H9 (cell line): ENCODE results near the gene C21orf58. TPM values are rescaled to one million over a fixed set of nuclear protein-coding genes. Genes with fewer than 3 reads are reported as not detected.

ENCODE experiments used
- DNase-seq: peaks from one replicate; pipeline ENCODE4 v3.0.0-alpha.2; 2017
- H2AFZ ChIP-seq: one replicate; pipeline ENCODE4 v1.6.1; 2013; ENCODE audit warnings: mild to moderate bottlenecking, low read length, control low read depth, moderate library complexity
- H2AK5ac ChIP-seq: 2 replicates; pipeline ENCODE4 v1.6.1; 2013; ENCODE audit warnings: low read length, control low read depth, mixed read lengths; ENCODE audit not compliant: insufficient read length
- H2BK120ac ChIP-seq: one replicate; pipeline ENCODE4 v1.6.1; 2013; ENCODE audit warnings: low read depth, mild to moderate bottlenecking, low read length, control low read depth, inconsistent platforms; ENCODE audit not compliant: poor library complexity, severe bottlenecking
- H2BK12ac ChIP-seq: 2 replicates; pipeline ENCODE4 v1.6.1; 2013; ENCODE audit warnings: low read length, control low read depth, mixed read lengths, low read depth; ENCODE audit not compliant: insufficient read length
- H2BK15ac ChIP-seq: 2 replicates; pipeline ENCODE4 v1.6.1; 2013; ENCODE audit warnings: low read depth, low read length, control low read depth
- H2BK20ac ChIP-seq: one replicate; pipeline ENCODE4 v1.6.1; 2013; ENCODE audit warnings: low read depth, mild to moderate bottlenecking, low read length, control low read depth, inconsistent platforms; ENCODE audit not compliant: poor library complexity, severe bottlenecking
- H2BK5ac ChIP-seq: 2 replicates; pipeline ENCODE4 v1.6.1; 2013; ENCODE audit warnings: low read length, control low read depth, mixed read lengths; ENCODE audit not compliant: insufficient read length
- H3K14ac ChIP-seq: 2 replicates; pipeline ENCODE4 v1.6.1; 2013; ENCODE audit warnings: low read length, control low read depth; ENCODE audit not compliant: insufficient read depth
- H3K18ac ChIP-seq: 2 replicates; pipeline ENCODE4 v1.6.1; 2013; ENCODE audit warnings: low read depth, mild to moderate bottlenecking, mixed read lengths, low read length, control low read depth; ENCODE audit not compliant: insufficient read length
- H3K23ac ChIP-seq: 2 replicates; pipeline ENCODE4 v1.6.1; 2013; ENCODE audit warnings: low read length, control low read depth, mixed read lengths, low read depth; ENCODE audit not compliant: insufficient read length
- H3K23me2 ChIP-seq: 2 replicates; pipeline ENCODE4 v1.6.1; 2013; ENCODE audit warnings: low read depth, mild to moderate bottlenecking, mixed read lengths, low read length, control low read depth; ENCODE audit not compliant: insufficient read length, poor library complexity, severe bottlenecking
- H3K27ac ChIP-seq: 2 replicates; pipeline ENCODE4 v1.5.1; 2013; ENCODE audit warnings: low read length, control low read depth, mixed read lengths, low read depth; ENCODE audit not compliant: insufficient read length
- H3K27me3 ChIP-seq: 2 replicates; pipeline ENCODE4 v1.6.1; 2013; ENCODE audit warnings: low read length, control low read depth, inconsistent platforms; ENCODE audit not compliant: insufficient read depth
- H3K4ac ChIP-seq: 2 replicates; pipeline ENCODE4 v1.6.1; 2013; ENCODE audit warnings: low read depth, mild to moderate bottlenecking, control low read depth, inconsistent platforms, low read length, moderate library complexity
- H3K4me1 ChIP-seq: 2 replicates; pipeline ENCODE4 v1.6.1; 2013; ENCODE audit warnings: low read length, control low read depth, inconsistent platforms; ENCODE audit not compliant: insufficient read depth
- H3K4me2 ChIP-seq: 2 replicates; pipeline ENCODE4 v1.6.1; 2013; ENCODE audit warnings: low read length, control low read depth, mixed read lengths; ENCODE audit not compliant: insufficient read length, insufficient read depth
- H3K56ac ChIP-seq: 2 replicates; pipeline ENCODE4 v1.6.1; 2013; ENCODE audit warnings: low read depth, mild to moderate bottlenecking, mixed read lengths, low read length, control low read depth; ENCODE audit not compliant: insufficient read length
- H3K79me1 ChIP-seq: 2 replicates; pipeline ENCODE4 v1.6.1; 2013; ENCODE audit warnings: low read depth, mild to moderate bottlenecking, moderate library complexity, low read length, control low read depth, inconsistent platforms; ENCODE audit not compliant: insufficient read depth, poor library complexity, severe bottlenecking
- H3K79me2 ChIP-seq: 2 replicates; pipeline ENCODE4 v1.6.1; 2013; ENCODE audit warnings: low read length, control low read depth, inconsistent platforms; ENCODE audit not compliant: insufficient read depth
- H3K9ac ChIP-seq: 2 replicates; pipeline ENCODE4 v1.6.1; 2013; ENCODE audit warnings: low read length, control low read depth, mixed read lengths; ENCODE audit not compliant: insufficient read length; ENCODE audit errors: extremely low read depth
- H3K9me3 ChIP-seq: one replicate; pipeline ENCODE4 v1.6.1; 2013; ENCODE audit warnings: low read depth, low read length, inconsistent platforms; ENCODE audit not compliant: control insufficient read depth
- H3T11ph ChIP-seq: one replicate; pipeline ENCODE4 v1.6.1; 2013; ENCODE audit warnings: mild to moderate bottlenecking, low read length, control low read depth, inconsistent platforms
- H4K20me1 ChIP-seq: one replicate; pipeline ENCODE4 v1.6.1; 2013; ENCODE audit not compliant: control insufficient read depth, insufficient read length, insufficient read depth
- H4K5ac ChIP-seq: 2 replicates; pipeline ENCODE4 v1.6.1; 2013; ENCODE audit warnings: low read depth, mild to moderate bottlenecking, mixed read lengths, low read length, control low read depth; ENCODE audit not compliant: insufficient read length
- H4K8ac ChIP-seq: replicated peaks from 2 replicates; pipeline ENCODE4 v1.6.1; 2013; ENCODE audit warnings: low read length, control low read depth, mixed read lengths, low read depth; ENCODE audit not compliant: insufficient read length
- H4K91ac ChIP-seq: 2 replicates; pipeline ENCODE4 v1.6.1; 2013; ENCODE audit warnings: low read depth, mild to moderate bottlenecking, moderate library complexity, mixed read lengths, low read length, control low read depth; ENCODE audit not compliant: insufficient read length
- H3K27ac Mint-ChIP-seq, 3 experiments: 2 replicates in 2 of 3; 3 replicates in 1 of 3; pipeline ENCODE4 v1.8.0; 2020 to 2021; ENCODE audit warnings: mixed read lengths in 3 of 3, mild to moderate bottlenecking in 1 of 3, moderate library complexity in 1 of 3
- H3K27me3 Mint-ChIP-seq: 2 replicates; pipeline ENCODE4 v1.8.0; 2021; ENCODE audit warnings: low read depth, mild to moderate bottlenecking, moderate library complexity, mixed read lengths
- H3K36me3 Mint-ChIP-seq, 3 experiments: 2 replicates in 2 of 3; 3 replicates in 1 of 3; pipeline ENCODE4 v1.8.0; 2020 to 2021; ENCODE audit warnings: low read depth in 3 of 3, mixed read lengths in 3 of 3; ENCODE audit not compliant: insufficient read depth in 1 of 3
- H3K4me1 Mint-ChIP-seq, 2 experiments: 2 replicates each; pipeline ENCODE4 v1.8.0; 2020; ENCODE audit warnings: mixed read lengths in 2 of 2
- H3K4me3 Mint-ChIP-seq, 2 experiments: 2 replicates in 1 of 2; 3 replicates in 1 of 2; pipeline ENCODE4 v1.8.0; 2020 to 2021; ENCODE audit warnings: mild to moderate bottlenecking in 2 of 2, mixed read lengths in 2 of 2, moderate library complexity in 1 of 2
- H3K9me3 Mint-ChIP-seq, 2 experiments: 2 replicates in 1 of 2; 3 replicates in 1 of 2; pipeline ENCODE4 v1.8.0; 2020; ENCODE audit warnings: mild to moderate bottlenecking in 2 of 2, mixed read lengths in 2 of 2, moderate library complexity in 1 of 2
- CTCF ChIP-seq: fragments of 200-600 bp; sonication (generic); conservative IDR thresholded peaks from 3 replicates; pipeline ENCODE4 v1.8.0; 2021; ENCODE audit warnings: antibody characterized with exemption, mild to moderate bottlenecking
- WGBS: extraction: QIAGEN DNeasy Blood & Tissue Kit; methylation state at CpG from one replicate; pipeline ENCODE4 v1.1.7; 2013; ENCODE audit warnings: missing lambda C conversion rate, low lambda C conversion rate, mixed read lengths; ENCODE audit not compliant: insufficient read length; ENCODE audit errors: extremely low coverage; 5-methylcytosine and 5-hydroxymethylcytosine counted together
- total RNA-seq: library from RNA; stranded (reverse); gene quantifications from 2 replicates; pipeline ENCODE4 v1.2.1, GENCODE V29; 2021

Gene C21orf58
- total RNA-seq, 1 experiment from 2014 or later: 17.2 TPM

GRCh38 chr21:46301759-46302158 is 21.9 kb downstream of the C21orf58 start:
- no peak for TF ChIP-seq CTCF
- no peaks in the 10 kb centered on the region for H3K27me3 Mint-ChIP-seq
- no peak for DNase-seq
- no peaks in the 10 kb centered on the region for H3K79me2 ChIP-seq
- no peaks in the 10 kb centered on the region for H3K79me1 ChIP-seq
- H2AK5ac ChIP-seq: no peak overlapping the region
- H3K9me3 Mint-ChIP-seq: no peaks in the 10 kb centered on the region; a peak in 2 of 5 replicates
- WGBS: no CpG with 5 or more reads among the region's 14 CpGs
- no peak overlapping the region for H4K5ac ChIP-seq
- H2BK15ac ChIP-seq: no peak overlapping the region
- H3K23ac ChIP-seq: no peak overlapping the region
- H3K23me2 ChIP-seq: peaks cover 6% of the 10 kb centered on the region
- no peak overlapping the region for H2BK12ac ChIP-seq
- H4K91ac ChIP-seq: no peak overlapping the region
- H3K14ac ChIP-seq: no peak overlapping the region
- no peak overlapping the region for H3K27ac Mint-ChIP-seq
- no peaks in the 10 kb centered on the region for H3K9me3 ChIP-seq
- no peak overlapping the region for H2BK20ac ChIP-seq
- no peak overlapping the region for H3K4ac ChIP-seq
- no peak overlapping the region for H3K27ac ChIP-seq
- H3K4me1 Mint-ChIP-seq: peaks cover 0 to 3% of the 10 kb centered on the region in 2 experiments; a peak in 2 of 4 replicates
- H2BK5ac ChIP-seq: no peak overlapping the region
- H3K4me1 ChIP-seq: no peaks in the 10 kb centered on the region
- H3K27me3 ChIP-seq: no peaks in the 10 kb centered on the region
- no peak overlapping the region for H3K4me3 Mint-ChIP-seq
- H3K36me3 Mint-ChIP-seq: peaks cover 34 to 58% (median 53%) of the 10 kb centered on the region in 3 experiments
- H3K18ac ChIP-seq: no peak overlapping the region
- no peak overlapping the region for H2BK120ac ChIP-seq
- peaks cover 2% of the 10 kb centered on the region for H4K20me1 ChIP-seq
- no peak overlapping the region for H2AFZ ChIP-seq
- H3K4me2 ChIP-seq: no peak overlapping the region
- no peak overlapping the region for H3T11ph ChIP-seq
- H4K8ac ChIP-seq: no peak overlapping the region
- no peak overlapping the region for H3K56ac ChIP-seq
- no peak overlapping the region for H3K9ac ChIP-seq
